GM15510 (cell line): ENCODE data around the gene NTNG1.

ENCODE experiments used
- POLR2A ChIP-seq: IDR thresholded peaks from 3 replicates; pipeline ENCODE4 v1.6.1; 2011; ENCODE audit warnings: borderline replicate concordance; ENCODE audit not compliant: insufficient read length; ENCODE audit errors: extremely low read depth

Gene NTNG1

GRCh38 chr1:107481756-107482384 is 341.0 kb downstream of the NTNG1 start:
- no peak for TF ChIP-seq POLR2A

GRCh38 chr1:107483949-107484348 is 343.1 kb downstream of the NTNG1 start:
- no peak for TF ChIP-seq POLR2A

GRCh38 chr1:107486349-107486748 is 345.5 kb downstream of the NTNG1 start:
- no peak for TF ChIP-seq POLR2A

- TF ChIP-seq POLR2A: no peak
These were observed 346.7 kb downstream of the NTNG1 start for GRCh38 chr1:107487506-107487905.

- TF ChIP-seq POLR2A: no peak
These were observed 350.7 kb downstream of the NTNG1 start for GRCh38 chr1:107491582-107491981.

- no peak for TF ChIP-seq POLR2A
These were observed 352.4 kb downstream of the NTNG1 start for GRCh38 chr1:107493111-107493716.

GRCh38 chr1:107494061-107494460 is 353.2 kb downstream of the NTNG1 start:
- TF ChIP-seq POLR2A: no peak

- no peak for TF ChIP-seq POLR2A
These were observed 355.2 kb downstream of the NTNG1 start for GRCh38 chr1:107496002-107496401.

- no peak for TF ChIP-seq POLR2A
These were observed 358.4 kb downstream of the NTNG1 start for GRCh38 chr1:107499139-107499744.

- no peak for TF ChIP-seq POLR2A
These were observed 360.3 kb downstream of the NTNG1 start for GRCh38 chr1:107501081-107501605.

- TF ChIP-seq POLR2A: no peak
These were observed 369.5 kb downstream of the NTNG1 start for GRCh38 chr1:107510347-107510746.

- TF ChIP-seq POLR2A: no peak
These were observed 372.0 kb downstream of the NTNG1 start for GRCh38 chr1:107512836-107513235.

- no peak for TF ChIP-seq POLR2A
These were observed 374.0 kb downstream of the NTNG1 start for GRCh38 chr1:107514841-107515240.

- no peak for TF ChIP-seq POLR2A
These were observed 374.9 kb downstream of the NTNG1 start for GRCh38 chr1:107515702-107516101.

GRCh38 chr1:107523061-107523460 is 382.2 kb downstream of the NTNG1 start:
- TF ChIP-seq POLR2A: no peak

GRCh38 chr1:107523736-107524135 is 382.9 kb downstream of the NTNG1 start:
- TF ChIP-seq POLR2A: no peak
